NCI-H226 (cell line): ENCODE data around the gene CPE.
A peak's percentile ranks its signal among the peaks of the same experiment; 100 is the strongest.
"Not testable (repeated sequence)": the region's sequence is repeated elsewhere in the genome, so short reads cannot be mapped to it uniquely, and the experiment has no call there.

ENCODE experiments used
- DNase-seq: peaks from one replicate; pipeline ENCODE4 v3.0.0-alpha.2; 2015

CPE gene

GRCh38 chr4:165472943-165473676 lies 94.3 kb downstream of the CPE start:
- no peak for DNase-seq

GRCh38 chr4:165474784-165475705 lies 96.2 kb downstream of the CPE start:
- no peak for DNase-seq

DNA sequence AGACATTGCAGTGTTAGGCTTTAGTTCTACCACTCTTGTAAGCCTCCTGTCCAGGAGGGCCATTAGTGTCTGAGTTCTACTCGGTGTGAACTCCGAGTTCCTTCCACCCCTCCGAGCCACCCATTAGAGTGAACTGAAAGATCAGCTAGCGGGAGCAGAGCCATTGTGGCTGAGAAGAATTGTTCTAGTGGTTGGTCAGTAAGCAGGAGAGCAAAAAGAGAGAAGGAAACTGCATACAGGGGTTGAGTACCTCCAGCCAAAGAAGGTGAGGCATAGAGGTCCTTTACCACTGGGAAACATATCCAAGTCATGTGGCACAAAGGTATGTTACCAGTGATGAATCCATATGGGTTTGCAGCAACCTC lies 96.9 kb downstream of the CPE start:
- DNase-seq = no peak

GRCh38 chr4:165476214-165477098 lies 97.6 kb downstream of the CPE start:
- peak; percentile 73 for DNase-seq

DNA sequence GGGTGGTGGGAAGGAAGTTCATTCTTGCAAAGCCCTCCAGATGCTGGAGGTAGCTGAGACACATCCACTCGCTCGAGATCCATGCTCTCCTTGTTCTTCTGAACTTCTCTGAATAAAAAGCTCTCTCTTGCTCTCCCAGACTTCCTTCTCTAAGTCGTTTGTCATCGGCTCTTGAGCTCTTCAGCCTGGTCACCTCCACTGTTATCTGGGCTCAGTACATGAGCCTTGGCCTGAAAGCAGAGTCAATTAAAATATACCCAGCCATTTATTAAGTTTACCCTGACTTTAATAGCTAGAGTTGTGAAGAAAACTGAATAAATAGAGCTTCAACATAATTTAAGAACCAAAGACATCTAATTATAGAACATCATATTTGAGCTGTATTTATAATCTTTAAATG lies 99.0 kb downstream of the CPE start:
- DNase-seq = no peak

GRCh38 chr4:165478260-165478659 lies 99.5 kb downstream of the CPE start:
- no peak for DNase-seq

DNA sequence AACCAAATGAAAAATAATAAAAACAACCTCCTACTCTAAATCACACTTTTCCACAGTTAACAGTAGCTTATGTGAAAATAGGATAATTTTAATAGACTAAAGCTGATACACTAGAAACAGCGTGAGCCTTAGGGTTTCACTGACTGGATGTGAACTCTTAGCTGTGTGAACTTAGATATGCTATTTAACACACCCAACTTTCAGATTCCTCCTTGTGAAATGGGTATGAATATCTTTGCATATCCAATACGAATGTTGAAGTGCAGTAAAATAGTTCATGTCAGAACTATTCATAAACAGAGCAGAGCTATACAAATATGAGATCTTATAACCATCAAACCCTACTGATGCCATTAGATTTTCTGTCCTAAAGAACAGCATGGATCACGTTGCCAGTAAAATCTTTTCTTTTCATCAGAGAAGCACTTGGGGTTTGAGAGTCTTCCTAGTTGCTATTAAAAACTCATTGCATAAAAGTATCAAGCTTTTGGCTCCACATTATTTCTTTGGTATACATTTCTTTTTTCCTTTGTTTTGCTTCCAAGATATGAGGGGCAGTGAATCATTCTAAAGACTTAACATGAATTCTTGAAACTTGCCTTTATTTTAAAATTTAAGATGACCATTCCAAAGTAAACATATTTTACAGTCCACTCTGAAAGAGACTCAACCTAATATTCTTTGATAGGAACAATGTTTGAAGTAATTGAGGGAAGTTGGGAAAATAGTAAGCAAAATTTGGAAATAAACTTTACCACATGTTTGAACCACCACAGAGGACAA lies 102.4 kb downstream of the CPE start:
- no peak for DNase-seq

GRCh38 chr4:165489786-165490185 lies 111.0 kb downstream of the CPE start:
- peak; percentile 13 for DNase-seq

DNA sequence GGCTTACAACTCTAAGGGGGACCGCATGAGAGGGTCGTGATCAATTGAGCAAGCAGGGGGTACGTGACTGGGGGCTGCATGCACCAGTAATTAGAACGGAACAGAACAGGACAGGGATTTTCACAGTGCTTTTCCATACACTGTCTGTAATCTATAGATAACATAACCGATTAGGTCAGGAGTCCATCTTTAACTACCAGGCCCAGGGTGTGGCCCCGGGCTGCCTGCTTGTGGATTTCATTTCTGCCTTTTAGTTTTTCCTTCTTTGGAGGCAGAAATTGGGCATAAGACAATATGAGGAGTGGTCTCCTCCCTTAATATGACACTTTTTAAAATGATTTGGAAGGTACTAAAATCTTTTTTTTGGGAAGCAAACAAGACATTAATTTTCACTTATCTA lies 113.8 kb downstream of the CPE start:
- not testable (repeated sequence) for DNase-seq

GRCh38 chr4:165493359-165493758 lies 114.6 kb downstream of the CPE start:
- peak; percentile 61 for DNase-seq

- DNase-seq = peak; percentile 74
Observed at GRCh38 chr4:165502916-165503907, 124.4 kb downstream of the CPE start.

DNA sequence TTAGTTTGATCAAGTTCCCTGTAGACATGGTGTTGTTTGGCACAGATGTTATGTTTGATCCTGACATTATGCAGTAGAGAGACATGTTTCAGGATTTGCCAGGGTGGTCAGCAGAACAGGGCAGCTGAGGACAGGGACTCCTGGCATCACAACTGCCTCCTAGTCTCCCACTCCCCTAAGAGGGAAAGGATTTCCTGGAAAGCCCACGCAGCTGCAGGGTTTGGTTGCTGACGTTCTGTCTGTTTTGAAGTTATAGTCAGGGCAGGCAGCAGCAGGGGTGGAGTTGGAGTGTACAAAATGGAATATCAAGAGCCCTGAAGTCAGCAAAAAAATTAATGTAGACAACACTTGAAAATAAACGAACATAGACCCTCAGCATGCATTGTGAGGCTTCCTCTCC lies 125.4 kb downstream of the CPE start:
- DNase-seq = no peak

DNA sequence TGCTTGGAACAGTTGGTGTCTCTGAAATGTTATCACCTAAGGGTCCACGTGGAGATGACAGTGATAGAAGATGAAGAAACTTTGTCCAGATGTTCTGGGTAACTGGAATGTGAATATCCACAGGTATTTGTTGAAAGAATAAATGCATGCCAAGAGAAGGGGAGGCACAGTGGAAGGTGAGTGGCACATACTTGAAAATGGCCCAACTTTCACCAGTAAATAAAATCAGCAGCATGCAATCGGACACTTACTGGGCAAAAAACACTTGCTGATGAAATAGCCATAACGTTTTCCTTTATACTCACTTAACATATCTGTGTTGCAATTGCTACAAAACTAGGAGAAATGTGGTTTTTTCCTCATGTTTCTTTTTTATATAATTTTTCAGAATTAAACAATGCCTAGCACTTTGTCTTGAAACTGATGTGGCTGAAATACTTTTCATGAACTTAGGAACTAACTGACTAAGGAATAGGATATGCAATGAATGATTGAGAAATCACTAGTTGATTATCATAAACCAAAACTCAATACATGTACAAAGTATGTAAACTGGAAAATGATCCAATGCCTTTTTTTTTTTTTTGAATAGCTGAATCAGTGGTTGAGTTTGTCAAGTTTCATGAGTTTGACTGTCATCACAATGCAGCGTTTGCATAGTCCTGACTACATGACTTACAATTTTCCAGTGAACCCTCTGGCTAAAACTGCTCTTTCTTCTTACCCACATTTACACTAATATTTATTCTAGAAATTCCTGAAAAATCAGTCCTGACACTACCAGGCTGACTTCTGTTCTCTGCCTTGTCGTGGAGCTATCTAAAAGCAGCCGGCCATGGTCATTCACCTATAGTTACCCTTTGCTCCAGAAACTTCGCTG lies 127.4 kb downstream of the CPE start:
- peak; percentile 81 for DNase-seq

- DNase-seq = no peak
Observed at GRCh38 chr4:165506849-165507248, 128.0 kb downstream of the CPE start.

GRCh38 chr4:165507381-165507780 lies 128.6 kb downstream of the CPE start:
- DNase-seq = no peak

DNA sequence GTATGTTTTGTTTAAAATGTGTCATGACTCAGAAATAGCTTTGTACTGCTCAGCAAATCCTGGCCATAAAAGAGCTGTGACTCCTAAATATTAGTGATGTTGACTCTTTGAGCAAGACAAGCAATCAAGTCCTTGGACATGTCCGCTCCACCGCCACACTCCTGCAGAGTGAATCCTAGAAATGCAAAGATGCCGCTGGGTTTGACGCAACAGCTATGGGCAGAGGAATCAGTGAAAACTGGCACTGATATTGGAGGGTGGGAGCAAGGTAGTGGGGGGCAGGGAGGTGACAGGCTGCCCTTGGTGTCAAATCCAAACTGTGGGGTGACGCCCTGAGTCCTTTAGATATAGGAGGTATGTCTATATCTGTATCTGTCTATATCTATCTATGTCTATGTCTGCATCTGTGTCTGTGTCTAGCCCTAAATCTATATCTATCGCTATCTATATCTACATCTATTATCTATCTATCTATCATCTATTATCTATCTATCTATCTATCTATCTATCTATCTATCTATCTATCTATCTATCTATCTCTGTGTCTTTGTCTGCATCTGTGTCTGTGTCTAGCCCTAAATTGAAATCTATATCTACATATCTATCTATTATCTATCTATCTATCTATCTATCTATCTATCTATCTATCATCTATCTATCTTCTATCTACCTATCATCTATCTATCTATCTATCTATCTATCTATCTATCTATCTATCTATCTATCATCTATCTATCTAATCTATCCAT lies 129.7 kb downstream of the CPE start:
- no peak for DNase-seq

- no peak for DNase-seq
Observed at GRCh38 chr4:165512424-165512823, 133.6 kb downstream of the CPE start.

DNA sequence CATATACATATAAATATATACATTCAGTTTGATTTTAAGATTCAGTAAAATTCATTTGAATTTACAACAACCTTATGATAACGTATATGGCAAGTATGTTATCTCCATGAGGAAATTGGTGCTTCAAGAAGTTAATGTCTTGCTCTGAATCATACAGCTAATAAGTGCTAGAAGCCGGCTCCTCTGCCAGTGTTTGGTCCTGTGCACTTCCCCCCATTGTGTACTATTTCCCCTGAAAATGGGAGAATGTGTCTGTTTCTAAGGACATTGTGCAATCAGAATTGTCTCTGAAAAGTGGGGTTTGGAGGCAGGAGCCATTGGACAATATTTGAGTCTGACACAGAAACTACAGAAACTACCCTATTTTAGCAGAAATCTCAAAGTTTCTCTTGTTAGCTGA lies 135.9 kb downstream of the CPE start:
- DNase-seq = no peak

DNA sequence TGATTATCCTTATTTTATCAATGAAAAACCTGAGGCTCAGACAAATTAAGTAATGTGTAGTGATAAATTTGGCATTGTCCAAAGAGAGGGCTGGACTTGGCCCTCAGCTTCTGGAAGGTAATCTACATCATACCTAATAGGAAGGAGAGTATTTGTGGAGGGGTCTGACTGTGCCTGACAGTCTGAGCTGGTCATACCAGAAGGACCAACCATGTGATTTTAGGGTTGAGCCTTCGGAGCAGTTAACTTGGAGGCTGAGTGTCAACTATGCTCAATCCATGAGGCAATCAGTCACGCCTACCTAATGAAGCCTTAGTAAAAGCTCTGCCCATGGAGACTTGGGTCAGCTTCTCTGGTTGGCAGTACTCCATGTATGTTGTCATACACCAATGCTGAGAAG lies 136.4 kb downstream of the CPE start:
- no peak for DNase-seq
